Measurements from ENCODE around the gene NKAIN2. TPM values are rescaled to one million over a fixed set of nuclear protein-coding genes. Genes with fewer than 3 reads are reported as not detected.
"Not testable (repeated sequence)": the region's sequence is repeated elsewhere in the genome, so short reads cannot be mapped to it uniquely, and the experiment has no call there.

NKAIN2 gene
- total RNA-seq, 2 experiments from 2014 or later, result not detected

GRCh38 chr6:124400261-124400999, 596.8 kb downstream of the NKAIN2 start:
- Mint-ChIP-seq H3K4me3 (no peak overlapping the region), H3K27me3 (no peaks in the 10 kb centered on the region), H3K36me3 (ENCODE audit: low read depth) (no peaks in the 10 kb centered on the region), H3K9me3 (ENCODE audit: low read depth) (no peaks in the 10 kb centered on the region), H3K27ac (no peak overlapping the region), H3K4me1 (no peaks in the 10 kb centered on the region)
- CTCF ChIA-PET, result no interaction called here
- POLR2A ChIA-PET, result no interaction called here
- intact Hi-C loops (cut with DNase I, micrococcal nuclease), result no loop called here
- DNase-seq (no peak), ATAC-seq (no peak)

- H3K4me3 Mint-ChIP-seq; ATAC-seq; DNase-seq; H3K27ac Mint-ChIP-seq; H3K36me3 Mint-ChIP-seq (ENCODE audit: low read depth); H3K4me1 Mint-ChIP-seq; intact Hi-C loops (cut with DNase I, micrococcal nuclease); POLR2A ChIA-PET; H3K9me3 Mint-ChIP-seq (ENCODE audit: low read depth); CTCF ChIA-PET; H3K27me3 Mint-ChIP-seq: not testable (repeated sequence)
Observed at GRCh38 chr6:124410425-124410824, 606.8 kb downstream of the NKAIN2 start.

GRCh38 chr6:124412657-124413056, 609.0 kb downstream of the NKAIN2 start:
- H3K4me1 Mint-ChIP-seq; H3K36me3 Mint-ChIP-seq (ENCODE audit: low read depth); DNase-seq; ATAC-seq; POLR2A ChIA-PET; CTCF ChIA-PET; H3K27me3 Mint-ChIP-seq; H3K9me3 Mint-ChIP-seq (ENCODE audit: low read depth); intact Hi-C loops (cut with DNase I, micrococcal nuclease); H3K27ac Mint-ChIP-seq; H3K4me3 Mint-ChIP-seq: not testable (repeated sequence)

GRCh38 chr6:124420116-124420840, 616.6 kb downstream of the NKAIN2 start:
- Mint-ChIP-seq H3K9me3 (ENCODE audit: low read depth) (no peaks in the 10 kb centered on the region), H3K27me3 (no peaks in the 10 kb centered on the region), H3K4me3 (no peak overlapping the region), H3K36me3 (ENCODE audit: low read depth) (no peaks in the 10 kb centered on the region), H3K27ac (no peak overlapping the region), H3K4me1 (no peaks in the 10 kb centered on the region)
- ATAC-seq, result no peak
- no peak for DNase-seq
- intact Hi-C loops (cut with DNase I, micrococcal nuclease), result no loop called here
- ChIA-PET POLR2A (no interaction called here), CTCF (interaction anchor here (0.6 to 0.9 kb wide), 3 partner anchors 10 to 23 kb away, joined by 3 read pairs; no protein-coding TSS in a partner anchor)

- no peak overlapping the region for H3K27ac Mint-ChIP-seq
- DNase-seq, result no peak
- no peaks in the 10 kb centered on the region for H3K36me3 Mint-ChIP-seq (ENCODE audit: low read depth)
- POLR2A ChIA-PET, result no interaction called here
- H3K9me3 Mint-ChIP-seq (ENCODE audit: low read depth), result no peaks in the 10 kb centered on the region
- no peaks in the 10 kb centered on the region for H3K27me3 Mint-ChIP-seq
- ATAC-seq, result no peak
- intact Hi-C loops (cut with DNase I, micrococcal nuclease), result no loop called here
- CTCF ChIA-PET, result no interaction called here
- no peaks in the 10 kb centered on the region for H3K4me1 Mint-ChIP-seq
- H3K4me3 Mint-ChIP-seq, result no peak overlapping the region
Observed at GRCh38 chr6:124423621-124424020, 620.0 kb downstream of the NKAIN2 start.

GRCh38 chr6:124430740-124431318, 627.2 kb downstream of the NKAIN2 start:
- no peak for DNase-seq
- Mint-ChIP-seq H3K9me3 (ENCODE audit: low read depth) (no peaks in the 10 kb centered on the region), H3K27ac (no peak overlapping the region), H3K27me3 (no peaks in the 10 kb centered on the region), H3K36me3 (ENCODE audit: low read depth) (no peaks in the 10 kb centered on the region), H3K4me3 (no peak overlapping the region), H3K4me1 (no peaks in the 10 kb centered on the region)
- ChIA-PET CTCF (interaction anchor here (1.5 kb wide), 1 partner anchor 10 kb away, joined by 3 read pairs; no protein-coding TSS in a partner anchor), POLR2A (no interaction called here)
- ATAC-seq, result no peak
- intact Hi-C loops (cut with DNase I, micrococcal nuclease), result no loop called here

- H3K9me3 Mint-ChIP-seq (ENCODE audit: low read depth), result no peaks in the 10 kb centered on the region
- no peak for DNase-seq
- H3K4me1 Mint-ChIP-seq, result no peaks in the 10 kb centered on the region
- H3K36me3 Mint-ChIP-seq (ENCODE audit: low read depth), result no peaks in the 10 kb centered on the region
- ChIA-PET POLR2A (no interaction called here), CTCF (no interaction called here)
- no peak overlapping the region for H3K4me3 Mint-ChIP-seq
- no peak for ATAC-seq
- no peak overlapping the region for H3K27ac Mint-ChIP-seq
- intact Hi-C loops (cut with DNase I, micrococcal nuclease), result no loop called here
- no peaks in the 10 kb centered on the region for H3K27me3 Mint-ChIP-seq
Observed at GRCh38 chr6:124432620-124433019, 629.0 kb downstream of the NKAIN2 start.

- no peak overlapping the region for H3K4me3 Mint-ChIP-seq
- no peaks in the 10 kb centered on the region for H3K4me1 Mint-ChIP-seq
- intact Hi-C loops (cut with DNase I, micrococcal nuclease), result no loop called here
- no peaks in the 10 kb centered on the region for H3K9me3 Mint-ChIP-seq (ENCODE audit: low read depth)
- POLR2A ChIA-PET, result no interaction called here
- no peak for DNase-seq
- no peaks in the 10 kb centered on the region for H3K36me3 Mint-ChIP-seq (ENCODE audit: low read depth)
- no peak overlapping the region for H3K27ac Mint-ChIP-seq
- H3K27me3 Mint-ChIP-seq, result no peaks in the 10 kb centered on the region
- CTCF ChIA-PET, result interaction anchor here (0.6 kb wide), 2 partner anchors 13 to 537 kb away, joined by 3 read pairs; no protein-coding TSS in a partner anchor
- no peak for ATAC-seq
Observed at GRCh38 chr6:124433387-124434160, 629.9 kb downstream of the NKAIN2 start.

GRCh38 chr6:124434421-124434820, 630.8 kb downstream of the NKAIN2 start:
- ChIA-PET CTCF (no interaction called here), POLR2A (no interaction called here)
- intact Hi-C loops (cut with DNase I, micrococcal nuclease), result no loop called here
- Mint-ChIP-seq H3K9me3 (ENCODE audit: low read depth) (no peaks in the 10 kb centered on the region), H3K27me3 (no peaks in the 10 kb centered on the region), H3K27ac (no peak overlapping the region), H3K36me3 (ENCODE audit: low read depth) (no peaks in the 10 kb centered on the region), H3K4me3 (no peak overlapping the region), H3K4me1 (no peaks in the 10 kb centered on the region)
- DNase-seq (no peak), ATAC-seq (no peak)

GRCh38 chr6:124436803-124437202, 633.1 kb downstream of the NKAIN2 start:
- Mint-ChIP-seq H3K27me3 (no peaks in the 10 kb centered on the region), H3K27ac (no peak overlapping the region)
- CTCF ChIA-PET, result no interaction called here

GRCh38 chr6:124438546-124439065, 634.9 kb downstream of the NKAIN2 start:
- Mint-ChIP-seq H3K4me3 (no peak overlapping the region), H3K4me1 (no peaks in the 10 kb centered on the region), H3K36me3 (ENCODE audit: low read depth) (no peaks in the 10 kb centered on the region), H3K27me3 (no peaks in the 10 kb centered on the region), H3K27ac (no peak overlapping the region), H3K9me3 (ENCODE audit: low read depth) (no peaks in the 10 kb centered on the region)
- CTCF ChIA-PET, result no interaction called here
- DNase-seq (no peak), ATAC-seq (no peak)
- POLR2A ChIA-PET, result no interaction called here
- intact Hi-C loops (cut with DNase I, micrococcal nuclease), result no loop called here

More at GRCh38 chr6:124436803-124437202, 633.1 kb downstream of the NKAIN2 start:
- Mint-ChIP-seq H3K9me3 (ENCODE audit: low read depth) (no peaks in the 10 kb centered on the region), H3K4me3 (no peak overlapping the region), H3K36me3 (ENCODE audit: low read depth) (no peaks in the 10 kb centered on the region), H3K4me1 (no peaks in the 10 kb centered on the region)
- intact Hi-C loops (cut with DNase I, micrococcal nuclease), result no loop called here
- DNase-seq, result no peak
- no peak for ATAC-seq
- POLR2A ChIA-PET, result no interaction called here

Measured in activated CD4-positive, alpha-beta T cell treated with anti-CD3 and anti-CD28 coated beads for 36 hours (primary cell).